Gastrocnemius medialis (tissue), 4 donors: ENCODE results near the gene DDR1.

Source experiments
- POLR2A ChIP-seq, 2 donors: fragments of 450-650 bp; IDR thresholded peaks; one replicate each; pipeline ENCODE4 v1.6.1; 2017; ENCODE audit warnings: antibody characterized with exemption in 2 of 2, mild to moderate bottlenecking in 2 of 2, moderate library complexity in 2 of 2
- TF ChIP-seq, protein P1 (sequence below), 5 experiments: fragments of 450-650 bp in 3 of 5; fragments of 200-600 bp in 2 of 5; sonication (generic) in 2 of 5; IDR thresholded peaks in 4 of 5; conservative IDR thresholded peaks in 1 of 5; 1 replicate in 4 of 5; 2 replicates in 1 of 5; pipeline ENCODE4 v1.5.1; 2016 to 2019; ENCODE audit warnings: antibody characterized with exemption in 5 of 5, mild to moderate bottlenecking in 3 of 5, moderate library complexity in 3 of 5

DNA sequence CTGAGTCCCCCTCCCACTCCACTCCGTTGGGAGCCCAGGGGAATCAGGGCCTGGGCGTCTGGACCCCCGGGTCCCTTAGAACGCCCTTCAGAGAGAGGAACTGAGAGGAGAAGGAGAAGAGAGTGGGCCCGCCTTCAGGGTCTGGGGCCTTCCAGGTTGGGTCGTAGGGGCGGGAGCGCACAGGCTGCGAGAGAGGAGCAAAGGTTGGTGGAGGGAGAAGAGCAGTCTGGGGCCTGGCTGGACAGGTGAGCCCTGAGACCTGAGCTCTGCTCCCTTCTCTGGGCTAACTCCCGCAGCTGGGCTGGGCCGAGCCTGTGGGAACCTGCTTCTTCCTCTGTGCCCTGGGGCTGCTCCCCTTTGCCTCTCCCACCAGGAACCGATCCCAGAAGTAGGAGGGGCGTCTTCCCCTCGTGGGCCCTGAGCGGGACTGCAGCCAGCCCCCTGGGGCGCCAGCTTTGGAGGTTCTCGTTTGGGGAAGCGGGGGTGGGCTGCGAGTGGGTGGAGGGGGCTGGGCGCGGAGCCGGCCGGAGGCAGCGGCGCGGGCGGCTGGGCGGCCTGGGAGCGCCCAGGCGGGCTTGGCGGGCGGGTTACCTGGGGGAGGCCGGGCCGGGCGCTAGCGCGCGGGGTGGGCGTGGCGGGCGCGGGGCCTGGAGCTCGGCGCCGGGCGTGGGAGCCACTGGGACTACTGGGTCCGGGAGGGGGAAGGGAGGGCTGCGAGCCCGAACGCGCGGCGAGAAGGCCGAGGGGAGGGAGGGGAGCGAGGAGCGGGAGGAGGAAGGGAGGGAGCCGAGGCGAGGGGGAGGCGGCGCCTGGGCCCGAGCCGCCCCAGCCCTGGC, at the start of gene DDR1:
- TF ChIP-seq POLR2A (IDR thresholded peaks at IDR 0.05) = no peak
- TF ChIP-seq, protein P1, sequence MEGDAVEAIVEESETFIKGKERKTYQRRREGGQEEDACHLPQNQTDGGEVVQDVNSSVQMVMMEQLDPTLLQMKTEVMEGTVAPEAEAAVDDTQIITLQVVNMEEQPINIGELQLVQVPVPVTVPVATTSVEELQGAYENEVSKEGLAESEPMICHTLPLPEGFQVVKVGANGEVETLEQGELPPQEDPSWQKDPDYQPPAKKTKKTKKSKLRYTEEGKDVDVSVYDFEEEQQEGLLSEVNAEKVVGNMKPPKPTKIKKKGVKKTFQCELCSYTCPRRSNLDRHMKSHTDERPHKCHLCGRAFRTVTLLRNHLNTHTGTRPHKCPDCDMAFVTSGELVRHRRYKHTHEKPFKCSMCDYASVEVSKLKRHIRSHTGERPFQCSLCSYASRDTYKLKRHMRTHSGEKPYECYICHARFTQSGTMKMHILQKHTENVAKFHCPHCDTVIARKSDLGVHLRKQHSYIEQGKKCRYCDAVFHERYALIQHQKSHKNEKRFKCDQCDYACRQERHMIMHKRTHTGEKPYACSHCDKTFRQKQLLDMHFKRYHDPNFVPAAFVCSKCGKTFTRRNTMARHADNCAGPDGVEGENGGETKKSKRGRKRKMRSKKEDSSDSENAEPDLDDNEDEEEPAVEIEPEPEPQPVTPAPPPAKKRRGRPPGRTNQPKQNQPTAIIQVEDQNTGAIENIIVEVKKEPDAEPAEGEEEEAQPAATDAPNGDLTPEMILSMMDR (IDR thresholded peaks at IDR 0.05 in 4 of 5, conservative IDR thresholded peaks at IDR 0.05 in 1 of 5) = no peak
